ENCODE data around the gene NOPCHAP1. TPM values are rescaled to one million over a fixed set of nuclear protein-coding genes. Genes with fewer than 3 reads are reported as not detected.

Gene NOPCHAP1
- total and polyA plus RNA-seq, 9 donors: 4.5 to 20.2 (median 13.1) TPM

GRCh38 chr12:104952816-104953215 lies 33.3 kb upstream of the NOPCHAP1 start:
- H3K36me3 ChIP-seq: no peaks in the 10 kb centered on the region
- intact Hi-C loops (cut with DNase I): no loop called here
- no peak overlapping the region for H3K27ac ChIP-seq
- no peak for DNase-seq
- H3K9me3 ChIP-seq: no peaks in the 10 kb centered on the region
- H3K27me3 ChIP-seq: no peaks in the 10 kb centered on the region
- 90 to 95% (median 93%) methylated on average over 3 of the region's 3 CpGs for WGBS, 3 donors
- no peak overlapping the region for H3K4me3 ChIP-seq
- TF ChIP-seq, protein P1, sequence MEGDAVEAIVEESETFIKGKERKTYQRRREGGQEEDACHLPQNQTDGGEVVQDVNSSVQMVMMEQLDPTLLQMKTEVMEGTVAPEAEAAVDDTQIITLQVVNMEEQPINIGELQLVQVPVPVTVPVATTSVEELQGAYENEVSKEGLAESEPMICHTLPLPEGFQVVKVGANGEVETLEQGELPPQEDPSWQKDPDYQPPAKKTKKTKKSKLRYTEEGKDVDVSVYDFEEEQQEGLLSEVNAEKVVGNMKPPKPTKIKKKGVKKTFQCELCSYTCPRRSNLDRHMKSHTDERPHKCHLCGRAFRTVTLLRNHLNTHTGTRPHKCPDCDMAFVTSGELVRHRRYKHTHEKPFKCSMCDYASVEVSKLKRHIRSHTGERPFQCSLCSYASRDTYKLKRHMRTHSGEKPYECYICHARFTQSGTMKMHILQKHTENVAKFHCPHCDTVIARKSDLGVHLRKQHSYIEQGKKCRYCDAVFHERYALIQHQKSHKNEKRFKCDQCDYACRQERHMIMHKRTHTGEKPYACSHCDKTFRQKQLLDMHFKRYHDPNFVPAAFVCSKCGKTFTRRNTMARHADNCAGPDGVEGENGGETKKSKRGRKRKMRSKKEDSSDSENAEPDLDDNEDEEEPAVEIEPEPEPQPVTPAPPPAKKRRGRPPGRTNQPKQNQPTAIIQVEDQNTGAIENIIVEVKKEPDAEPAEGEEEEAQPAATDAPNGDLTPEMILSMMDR (IDR thresholded peaks at IDR 0.05): no peak
- no peak for TF ChIP-seq POLR2A (IDR thresholded peaks at IDR 0.05)
- no peaks in the 10 kb centered on the region for H3K4me1 ChIP-seq (ENCODE audit: insufficient read depth)

GRCh38 chr12:104953323-104953722 lies 32.8 kb upstream of the NOPCHAP1 start:
- intact Hi-C loops (cut with DNase I): no loop called here
- Histone ChIP-seq H3K27me3 (no peaks in the 10 kb centered on the region), H3K4me3 (no peak overlapping the region), H3K4me1 (ENCODE audit: insufficient read depth) (no peaks in the 10 kb centered on the region), H3K9me3 (no peaks in the 10 kb centered on the region), H3K27ac (no peak overlapping the region), H3K36me3 (no peaks in the 10 kb centered on the region)
- WGBS, 3 donors: 57 to 71% (median 69%) methylated on average over 2 of the region's 2 CpGs
- no peak for DNase-seq
- TF ChIP-seq POLR2A (IDR thresholded peaks at IDR 0.05) (no peak), EP300 (IDR thresholded peaks at IDR 0.05) (no peak)
- TF ChIP-seq, protein P1 (IDR thresholded peaks at IDR 0.05): no peak

DNA sequence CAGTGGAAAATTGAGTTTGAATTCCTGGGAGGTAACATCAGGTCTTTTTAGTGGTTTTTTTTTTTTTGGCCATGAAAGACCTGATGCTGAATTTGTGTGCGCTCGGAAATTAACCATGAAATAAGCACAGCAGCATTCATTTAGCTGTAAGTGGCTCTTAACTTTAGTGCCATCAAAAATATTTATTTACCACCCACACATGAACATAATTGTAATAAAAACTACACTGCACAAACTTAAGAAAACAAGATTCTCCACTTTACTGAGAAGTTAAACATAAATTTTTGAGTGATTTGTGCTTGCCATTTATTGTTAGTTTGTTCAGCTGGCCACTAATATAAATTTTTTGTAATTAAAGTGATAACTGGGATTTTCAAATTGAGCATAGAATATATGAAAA lies 30.4 kb upstream of the NOPCHAP1 start:
- H3K36me3 ChIP-seq: no peaks in the 10 kb centered on the region
- 95 to 99% (median 95%) methylated on average over 2 of the region's 2 CpGs for WGBS, 3 donors
- H3K9me3 ChIP-seq: no peaks in the 10 kb centered on the region
- no peak overlapping the region for H3K27ac ChIP-seq
- no peaks in the 10 kb centered on the region for H3K27me3 ChIP-seq
- DNase-seq: no peak
- TF ChIP-seq POLR2A (IDR thresholded peaks at IDR 0.05) (no peak), EP300 (IDR thresholded peaks at IDR 0.05) (no peak)
- TF ChIP-seq, protein P1 (IDR thresholded peaks at IDR 0.05): no peak
- intact Hi-C loops (cut with DNase I): no loop called here
- no peak overlapping the region for H3K4me3 ChIP-seq
- peaks cover 4% of the 10 kb centered on the region for H3K4me1 ChIP-seq (ENCODE audit: insufficient read depth)

GRCh38 chr12:104956870-104957718 lies 29.0 kb upstream of the NOPCHAP1 start:
- Histone ChIP-seq H3K4me3 (peak overlapping the region; percentile 61), H3K27ac (peak overlapping the region; percentile 86 to 87), H3K36me3 (no peaks in the 10 kb centered on the region), H3K4me1 (ENCODE audit: insufficient read depth) (peaks cover 4% of the 10 kb centered on the region), H3K9me3 (no peaks in the 10 kb centered on the region), H3K27me3 (no peaks in the 10 kb centered on the region)
- TF ChIP-seq POLR2A (IDR thresholded peaks at IDR 0.05) (no peak), EP300 (IDR thresholded peaks at IDR 0.05) (no peak)
- TF ChIP-seq, protein P1 (IDR thresholded peaks at IDR 0.05): no peak
- intact Hi-C loops (cut with DNase I): no loop called here
- 24 to 29% (median 26%) methylated on average over 13 of the region's 13 CpGs for WGBS, 3 donors
- DNase-seq: no peak

All from ovary (tissue), 9 donors.